AG09309 (cell line): ENCODE data around the gene SLC24A2.

ENCODE experiments used
- DNase-seq: peaks from one replicate; pipeline ENCODE4 v3.0.0-alpha.2; 2010; ENCODE audit warnings: low read depth
- H3K4me3 ChIP-seq: 2 replicates; pipeline ENCODE4 v1.5.1; 2011; ENCODE audit warnings: mild to moderate bottlenecking, low read depth, low read length, moderate library complexity; ENCODE audit not compliant: control insufficient read depth
- CTCF ChIP-seq: IDR thresholded peaks from 2 replicates; pipeline ENCODE4 v1.5.1; 2011; ENCODE audit warnings: mild to moderate bottlenecking, low read depth, low read length, inconsistent platforms; ENCODE audit not compliant: insufficient read depth, control insufficient read depth; ENCODE audit errors: missing control alignments

Gene SLC24A2

GRCh38 chr9:19785230-19785629 lies 3.6 kb downstream of the SLC24A2 start:
- no peak for TF ChIP-seq CTCF
- H3K4me3 ChIP-seq: no peak overlapping the region
- no peak for DNase-seq

GRCh38 chr9:19784136-19784535 lies 4.7 kb downstream of the SLC24A2 start:
- DNase-seq: no peak
- TF ChIP-seq CTCF: no peak
- H3K4me3 ChIP-seq: no peak overlapping the region

- no peak overlapping the region for H3K4me3 ChIP-seq
- no peak for TF ChIP-seq CTCF
- DNase-seq: no peak
These were observed 5.3 kb downstream of the SLC24A2 start for GRCh38 chr9:19783500-19783899.

- DNase-seq: no peak
- TF ChIP-seq CTCF: no peak
- H3K4me3 ChIP-seq: no peak overlapping the region
These were observed 6.8 kb downstream of the SLC24A2 start for GRCh38 chr9:19782005-19782404.

GRCh38 chr9:19781240-19781639 lies 7.6 kb downstream of the SLC24A2 start:
- TF ChIP-seq CTCF: no peak
- no peak for DNase-seq
- H3K4me3 ChIP-seq: no peak overlapping the region

- no peak for DNase-seq
- TF ChIP-seq CTCF: no peak
- H3K4me3 ChIP-seq: no peak overlapping the region
These were observed 17.4 kb downstream of the SLC24A2 start for GRCh38 chr9:19771446-19771845.

- H3K4me3 ChIP-seq: no peak overlapping the region
- DNase-seq: no peak
- TF ChIP-seq CTCF: no peak
These were observed 17.9 kb downstream of the SLC24A2 start for GRCh38 chr9:19770973-19771372.
